Endothelial cell of umbilical vein (primary cell): Measurements from ENCODE around the gene TENT4A.

Source experiments
- CTCF ChIP-seq, 2 donors: IDR thresholded peaks; 1 replicate in 1 of 2; 2 replicates in 1 of 2; pipeline ENCODE4 v1.5.1; 2011; ENCODE audit warnings: low read length in 2 of 2, mild to moderate bottlenecking in 2 of 2, moderate library complexity in 2 of 2, control low read depth in 1 of 2, inconsistent platforms in 1 of 2, low read depth in 1 of 2; ENCODE audit not compliant: insufficient read depth in 1 of 2; ENCODE audit errors: extremely low read depth in 1 of 2
- FOS ChIP-seq: IDR thresholded peaks from 2 replicates; pipeline ENCODE4 v1.6.1; 2011; ENCODE audit warnings: mild to moderate bottlenecking, low read length, moderate library complexity, borderline replicate concordance; ENCODE audit not compliant: insufficient read depth
- JUN ChIP-seq: IDR thresholded peaks from 2 replicates; pipeline ENCODE4 v1.6.1; 2011; ENCODE audit warnings: borderline replicate concordance, low read depth; ENCODE audit not compliant: insufficient read length, insufficient read depth
- POLR2A ChIP-seq: IDR thresholded peaks from 2 replicates; pipeline ENCODE4 v1.6.1; 2012; ENCODE audit warnings: low read depth, mild to moderate bottlenecking, control low read depth, low read length

- TF ChIP-seq CTCF (IDR thresholded peaks at IDR 0.05; ENCODE audit: extremely low read depth in 1 of 2, insufficient read depth in 1 of 2, low read depth in 1 of 2, low read length in 2 of 2) = no peak
- no peak for TF ChIP-seq POLR2A
- no peak for TF ChIP-seq JUN
- no peak for TF ChIP-seq FOS
Observed at GRCh38 chr5:6781716-6782115, 68.5 kb downstream of the TENT4A start.
